Left renal pelvis (tissue), 4 donors: ENCODE measurements around the gene SLC41A3. TPM values are rescaled to one million over a fixed set of nuclear protein-coding genes. Genes with fewer than 3 reads are reported as not detected.
"Not testable (repeated sequence)": the region's sequence is repeated elsewhere in the genome, so short reads cannot be mapped to it uniquely, and the experiment has no call there.

Experiments
- DNase-seq, 4 donors: peaks; one replicate each; pipeline ENCODE4 v3.0.0-alpha.2; 2013; ENCODE audit warnings: low read depth in 4 of 4, low spot score in 3 of 4
- polyA plus RNA-seq, 4 donors: library from polyadenylated mRNA; unstranded; fragments of 120-200 nt; gene quantifications; one replicate each; pipeline ENCODE4 v1.2.1, GENCODE V29; 2013; ENCODE audit not compliant: insufficient read length in 4 of 4

SLC41A3 gene
- polyA plus RNA-seq, 4 donors, result 71.9 to 92.4 (median 76.3) TPM

DNA sequence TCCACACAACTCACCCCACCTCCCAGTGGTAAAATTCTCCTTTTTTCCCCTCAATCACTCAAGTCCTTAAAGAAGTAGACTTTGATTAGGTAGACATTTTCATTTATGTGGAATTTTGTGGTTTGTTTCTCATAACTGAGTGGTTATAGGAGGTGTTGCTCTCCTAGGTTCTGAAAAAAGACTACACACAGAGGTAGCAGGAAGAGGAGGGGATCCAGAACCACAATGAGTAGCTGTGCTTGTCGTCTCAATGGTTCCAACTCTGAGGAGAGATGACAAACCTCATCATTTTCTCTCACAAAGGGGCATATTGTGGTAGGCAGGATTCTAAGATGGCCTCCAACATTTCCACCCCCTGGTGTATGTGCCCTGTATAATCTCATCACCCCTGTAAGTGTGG is 120.1 kb downstream of the SLC41A3 start:
- not testable (repeated sequence) for DNase-seq

DNA sequence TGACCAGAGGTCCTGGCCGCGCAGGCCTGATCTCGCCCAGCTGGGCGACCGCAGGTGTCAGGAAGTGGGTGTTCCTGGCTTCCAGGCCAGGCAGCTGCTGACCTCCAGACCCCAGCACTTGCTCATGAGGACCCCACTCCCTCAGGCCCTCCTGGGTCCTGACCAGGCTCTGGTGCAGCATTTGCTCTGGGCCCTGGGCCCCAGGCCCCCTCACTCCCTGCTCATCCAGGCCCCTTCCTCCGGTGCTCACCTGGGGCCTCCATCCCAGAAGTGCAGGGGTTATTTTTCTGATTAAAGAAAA is 122.7 kb downstream of the SLC41A3 start:
- no peak for DNase-seq

GRCh38 chr3:125960456-125961288 is 123.3 kb downstream of the SLC41A3 start:
- no peak for DNase-seq

- no peak for DNase-seq
These were observed 123.9 kb downstream of the SLC41A3 start for GRCh38 chr3:125960066-125960424.

DNA sequence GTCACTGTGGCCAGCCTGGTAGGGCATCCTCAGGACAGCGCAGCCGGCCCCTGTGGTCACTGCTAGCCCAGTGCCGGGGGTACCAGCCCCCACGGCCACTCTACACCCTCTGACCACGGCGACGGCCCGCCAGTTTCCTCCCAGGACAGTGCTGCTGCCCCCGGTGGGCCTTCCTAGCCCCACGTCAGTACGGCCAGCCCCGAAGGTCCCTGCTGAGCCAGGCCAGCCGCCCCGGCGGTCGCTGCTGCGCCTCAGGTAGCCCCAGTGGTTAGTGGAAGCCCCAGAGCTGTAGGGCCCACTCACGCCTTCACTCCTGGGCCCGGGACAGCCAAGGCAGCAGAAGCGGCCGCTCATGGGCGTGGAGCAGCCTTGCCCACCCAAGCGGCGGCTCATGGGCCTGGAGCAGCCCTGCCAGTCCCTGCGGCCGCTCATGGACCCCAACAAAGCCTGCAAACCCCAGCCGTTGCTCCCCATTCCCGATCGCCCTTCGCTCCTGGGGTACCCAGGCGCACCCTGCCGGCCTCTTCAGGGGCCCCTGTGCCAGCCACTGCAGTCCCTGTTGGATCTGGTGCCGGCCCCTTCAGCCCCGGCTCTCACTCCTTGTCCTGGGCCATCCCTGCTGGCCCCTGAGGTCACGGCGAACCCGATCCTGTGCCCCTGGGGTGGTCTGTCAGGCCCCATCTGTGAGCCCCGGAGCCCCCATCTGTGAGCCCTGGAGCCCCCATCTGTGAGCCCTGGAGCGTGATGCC is 124.4 kb downstream of the SLC41A3 start:
- DNase-seq, result no peak

GRCh38 chr3:125958511-125959316 is 125.2 kb downstream of the SLC41A3 start:
- DNase-seq, result no peak

GRCh38 chr3:125957674-125958510 is 126.0 kb downstream of the SLC41A3 start:
- DNase-seq, result no peak

DNA sequence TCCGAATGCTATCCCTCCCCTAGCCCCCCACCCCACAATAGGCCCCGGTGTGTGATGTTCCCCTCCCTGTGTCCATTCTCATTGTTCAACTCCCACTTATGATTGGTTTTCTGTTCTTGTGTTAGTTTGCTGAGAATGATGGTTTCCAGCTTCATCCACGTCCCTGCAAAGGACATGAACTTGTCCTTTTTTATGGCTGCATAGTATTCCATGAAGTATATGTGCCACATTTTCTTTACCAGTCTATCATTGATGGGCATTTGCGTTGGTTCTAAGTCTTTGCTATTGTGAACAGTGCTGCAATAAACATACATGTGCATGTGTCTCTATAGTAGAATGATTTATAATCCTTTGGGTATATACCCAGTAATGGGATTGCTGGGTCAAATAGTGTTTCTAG is 126.9 kb downstream of the SLC41A3 start:
- DNase-seq, result not testable (repeated sequence)

Other genes with a start within 250 kb of the SLC41A3 start
- 1 to 10 TPM in 1 of 4 donors, under 1 TPM in 3; 0.47 to 1.1 (median 0.78) TPM for gene ROPN1B, start 114.9 kb downstream of the SLC41A3 start, polyA plus RNA-seq
- 10 to 100 TPM in 3 of 4 donors, 1 to 10 TPM in 1; 3.2 to 48.3 (median 30.3) TPM for gene ALDH1L1, start 96.5 kb upstream of the SLC41A3 start, polyA plus RNA-seq